Measurements from ENCODE around the gene EMC6. TPM values are rescaled to one million over a fixed set of nuclear protein-coding genes. Genes with fewer than 3 reads are reported as not detected.
A peak's percentile ranks its signal among the peaks of the same experiment; 100 is the strongest.

Gene EMC6
- total RNA-seq, 1 donor from 2014 or later = 57.0 TPM

DNA sequence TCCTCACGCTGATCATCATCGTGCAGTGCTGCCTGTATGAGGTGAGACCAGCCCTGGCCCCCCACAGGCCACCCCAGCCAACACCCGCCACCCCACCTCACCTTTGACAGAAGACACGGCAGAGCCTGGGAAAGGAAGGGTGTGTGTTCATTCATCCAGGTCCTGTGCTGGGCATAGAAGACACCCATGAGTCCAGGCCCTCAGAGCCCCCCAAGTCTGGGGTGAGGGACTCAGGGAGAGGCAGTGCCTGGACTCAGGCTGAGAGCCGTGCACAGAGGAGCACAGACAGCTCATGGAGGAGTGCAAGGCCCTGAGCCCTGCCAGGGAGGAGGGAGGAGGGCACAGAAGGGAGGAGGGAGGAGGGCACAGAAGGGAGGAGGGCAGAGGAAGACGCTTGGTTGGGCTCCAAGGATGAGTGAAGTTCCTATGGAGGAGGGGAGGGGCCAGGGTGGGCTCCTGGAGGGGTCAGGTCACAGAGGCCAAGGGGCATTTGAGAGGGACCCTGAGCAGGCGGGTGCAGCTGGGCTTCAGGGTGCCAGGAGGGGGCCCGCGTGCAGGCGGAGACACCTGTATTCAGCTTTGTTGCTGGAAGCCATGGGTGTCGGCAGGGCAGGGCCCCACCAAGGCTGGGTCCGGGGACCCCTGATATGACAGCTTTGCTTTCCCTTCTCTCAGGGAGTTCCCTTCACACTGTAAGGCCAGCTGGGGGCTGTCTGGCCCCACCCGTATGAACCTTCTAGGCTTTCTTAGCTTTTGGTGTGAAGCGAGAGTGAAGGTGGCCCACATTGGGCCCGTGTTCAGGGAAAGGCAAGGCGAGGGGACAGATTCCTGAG lies 11.6 kb upstream of the EMC6 start:
- Histone ChIP-seq H3K36me3 (peaks cover 5% of the 10 kb centered on the region), H3K27me3 (ENCODE audit: low read depth) (no peaks in the 10 kb centered on the region), H3K4me3 (no peak overlapping the region), H3K27ac (replicated peaks) (no peak overlapping the region), H3K4me1 (peaks cover 40% of the 10 kb centered on the region), H3K9me3 (replicated peaks) (no peaks in the 10 kb centered on the region)
- DNase-seq = no peak
- TF ChIP-seq, protein P1, sequence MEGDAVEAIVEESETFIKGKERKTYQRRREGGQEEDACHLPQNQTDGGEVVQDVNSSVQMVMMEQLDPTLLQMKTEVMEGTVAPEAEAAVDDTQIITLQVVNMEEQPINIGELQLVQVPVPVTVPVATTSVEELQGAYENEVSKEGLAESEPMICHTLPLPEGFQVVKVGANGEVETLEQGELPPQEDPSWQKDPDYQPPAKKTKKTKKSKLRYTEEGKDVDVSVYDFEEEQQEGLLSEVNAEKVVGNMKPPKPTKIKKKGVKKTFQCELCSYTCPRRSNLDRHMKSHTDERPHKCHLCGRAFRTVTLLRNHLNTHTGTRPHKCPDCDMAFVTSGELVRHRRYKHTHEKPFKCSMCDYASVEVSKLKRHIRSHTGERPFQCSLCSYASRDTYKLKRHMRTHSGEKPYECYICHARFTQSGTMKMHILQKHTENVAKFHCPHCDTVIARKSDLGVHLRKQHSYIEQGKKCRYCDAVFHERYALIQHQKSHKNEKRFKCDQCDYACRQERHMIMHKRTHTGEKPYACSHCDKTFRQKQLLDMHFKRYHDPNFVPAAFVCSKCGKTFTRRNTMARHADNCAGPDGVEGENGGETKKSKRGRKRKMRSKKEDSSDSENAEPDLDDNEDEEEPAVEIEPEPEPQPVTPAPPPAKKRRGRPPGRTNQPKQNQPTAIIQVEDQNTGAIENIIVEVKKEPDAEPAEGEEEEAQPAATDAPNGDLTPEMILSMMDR (IDR thresholded peaks at IDR 0.05; ENCODE audit: borderline replicate concordance) = no peak
- intact Hi-C loops (cut with micrococcal nuclease) = no loop called here

DNA sequence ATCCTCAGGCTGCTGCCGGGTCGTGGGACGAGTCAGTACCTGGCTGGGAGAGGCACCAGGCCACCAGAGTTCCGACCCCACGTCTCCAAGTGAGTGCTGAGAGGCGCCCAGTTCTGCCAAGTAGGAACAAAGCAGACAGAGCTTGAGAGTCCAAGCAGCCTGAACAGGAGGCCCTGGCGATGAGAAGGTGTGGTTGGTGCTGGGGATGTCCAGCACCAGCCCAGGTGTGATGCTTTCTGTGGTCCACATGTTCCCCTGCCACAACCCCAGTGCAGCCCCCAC lies 11.1 kb upstream of the EMC6 start:
- Histone ChIP-seq H3K27me3 (ENCODE audit: low read depth) (no peaks in the 10 kb centered on the region), H3K9me3 (replicated peaks) (no peaks in the 10 kb centered on the region), H3K27ac (replicated peaks) (no peak overlapping the region), H3K4me1 (peaks cover 40% of the 10 kb centered on the region), H3K36me3 (peaks cover 11% of the 10 kb centered on the region), H3K4me3 (no peak overlapping the region)
- no peak for DNase-seq
- intact Hi-C loops (cut with micrococcal nuclease) = no loop called here
- TF ChIP-seq, protein P1 (IDR thresholded peaks at IDR 0.05; ENCODE audit: borderline replicate concordance) = no peak

DNA sequence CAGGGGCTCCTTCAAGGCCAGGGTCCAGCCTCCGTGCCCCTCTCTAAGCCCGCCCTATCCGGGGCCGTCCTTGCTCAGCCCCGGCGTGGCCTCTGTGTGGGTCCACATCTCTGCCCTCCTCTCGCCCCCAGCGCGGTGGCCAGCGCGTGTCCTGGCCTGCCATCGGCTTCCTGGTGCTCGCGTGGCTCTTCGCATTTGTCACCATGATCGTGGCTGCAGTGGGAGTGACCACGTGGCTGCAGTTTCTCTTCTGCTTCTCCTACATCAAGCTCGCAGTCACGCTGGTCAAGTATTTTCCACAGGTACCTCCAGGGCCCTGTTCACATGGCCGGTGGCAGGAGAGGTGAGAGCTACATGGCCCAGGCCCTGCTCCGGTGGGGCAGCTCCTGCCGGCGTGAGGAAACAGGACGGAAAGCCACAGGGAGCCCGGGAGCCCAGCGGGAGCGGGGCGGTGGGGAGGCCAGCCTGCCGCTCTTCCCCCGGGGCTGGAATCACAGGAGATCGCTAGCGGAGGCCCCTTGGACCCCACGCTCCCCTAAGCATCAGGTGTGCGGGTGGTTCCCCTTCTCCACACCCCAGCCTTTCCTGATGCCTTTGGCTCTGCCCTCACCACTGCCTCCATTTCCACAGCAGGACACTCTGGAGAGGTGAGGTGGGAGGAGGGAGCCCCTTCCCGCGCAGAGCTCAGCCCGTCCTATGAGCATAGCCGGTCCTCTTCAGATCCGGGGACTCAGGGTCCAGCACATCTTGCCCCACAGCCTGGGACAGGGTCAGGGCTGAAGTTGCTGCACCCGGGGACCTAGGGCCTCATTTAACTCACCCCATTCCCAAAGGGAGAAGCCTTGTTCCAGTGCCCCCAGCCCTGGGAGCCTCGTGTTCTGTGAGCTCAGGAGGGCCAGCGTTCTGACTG lies 10.5 kb upstream of the EMC6 start:
- Histone ChIP-seq H3K27ac (replicated peaks) (peak overlapping the region; percentile 87), H3K4me3 (no peak overlapping the region), H3K27me3 (ENCODE audit: low read depth) (no peaks in the 10 kb centered on the region), H3K4me1 (peaks cover 40% of the 10 kb centered on the region), H3K36me3 (peaks cover 17% of the 10 kb centered on the region), H3K9me3 (replicated peaks) (no peaks in the 10 kb centered on the region)
- TF ChIP-seq, protein P1 (IDR thresholded peaks at IDR 0.05; ENCODE audit: borderline replicate concordance) = no peak
- intact Hi-C loops (cut with micrococcal nuclease) = no loop called here
- no peak for DNase-seq

DNA sequence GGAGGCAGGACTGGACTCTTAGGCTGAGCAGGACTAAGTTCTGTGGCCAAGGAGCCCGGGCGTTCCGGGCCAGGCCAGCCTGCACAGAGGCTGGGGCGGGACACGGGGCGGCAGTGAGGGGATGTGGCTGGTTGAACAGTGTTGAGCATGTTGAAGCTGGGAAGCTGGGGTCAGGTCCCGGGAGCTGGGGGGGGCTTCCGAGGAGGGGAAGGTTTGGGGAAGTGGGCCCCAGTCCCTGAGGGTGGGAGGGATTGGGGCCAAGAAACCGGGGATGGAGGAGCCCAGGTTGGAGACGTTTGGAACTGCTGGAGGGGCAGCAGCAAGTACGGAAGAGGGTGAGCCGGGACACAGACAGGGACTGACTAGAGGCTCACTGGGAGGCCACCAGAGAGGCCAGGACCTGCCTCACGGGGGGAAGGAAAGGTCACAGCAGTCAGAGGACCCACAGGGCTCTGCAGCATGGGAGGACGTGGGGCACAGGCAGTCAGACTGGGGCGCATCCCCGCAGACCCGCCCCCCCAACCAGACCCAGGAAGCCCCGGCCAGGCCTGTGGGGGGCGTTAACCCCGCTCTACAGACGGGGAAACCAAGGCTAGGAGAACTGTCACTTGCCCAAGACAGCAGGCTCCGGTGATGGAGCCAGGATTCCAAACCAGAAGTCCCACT lies 9.7 kb upstream of the EMC6 start:
- no peaks in the 10 kb centered on the region for H3K27me3 ChIP-seq (ENCODE audit: low read depth)
- TF ChIP-seq, protein P1 (IDR thresholded peaks at IDR 0.05; ENCODE audit: borderline replicate concordance) = no peak
- intact Hi-C loops (cut with micrococcal nuclease) = no loop called here
- H3K9me3 ChIP-seq (replicated peaks) = no peaks in the 10 kb centered on the region
- peak overlapping the region; percentile 87 for H3K27ac ChIP-seq (replicated peaks)
- H3K4me3 ChIP-seq = no peak overlapping the region
- H3K36me3 ChIP-seq = peaks cover 24% of the 10 kb centered on the region
- peaks cover 40% of the 10 kb centered on the region for H3K4me1 ChIP-seq
- no peak for DNase-seq

DNA sequence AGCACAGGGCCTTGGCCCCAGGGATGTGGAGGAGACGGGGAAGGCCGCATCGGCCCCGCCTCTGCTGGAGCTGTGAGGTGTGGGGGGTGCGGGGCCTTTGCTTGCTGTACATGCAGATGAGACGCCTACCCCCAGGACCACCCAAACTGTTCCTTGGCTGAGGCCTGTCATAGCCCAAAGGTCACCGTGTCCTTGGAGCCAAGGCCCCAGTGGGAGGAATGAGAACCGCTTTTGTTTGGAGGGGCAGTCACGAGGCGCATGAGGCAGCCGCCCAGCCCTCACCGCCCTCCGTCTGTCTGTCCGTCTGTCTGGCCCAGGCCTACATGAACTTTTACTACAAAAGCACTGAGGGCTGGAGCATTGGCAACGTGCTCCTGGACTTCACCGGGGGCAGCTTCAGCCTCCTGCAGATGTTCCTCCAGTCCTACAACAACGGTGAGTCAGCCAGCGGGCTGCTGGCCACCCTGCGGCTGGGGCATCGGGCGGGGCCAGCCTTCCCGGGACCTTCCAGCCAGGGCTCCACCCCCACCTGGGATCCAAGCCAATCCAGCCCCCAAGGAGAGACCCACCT lies 9.0 kb upstream of the EMC6 start:
- Histone ChIP-seq H3K9me3 (replicated peaks) (no peaks in the 10 kb centered on the region), H3K4me1 (peaks cover 47% of the 10 kb centered on the region), H3K4me3 (no peak overlapping the region), H3K36me3 (peaks cover 32% of the 10 kb centered on the region), H3K27ac (replicated peaks) (peak overlapping the region; percentile 87), H3K27me3 (ENCODE audit: low read depth) (no peaks in the 10 kb centered on the region)
- intact Hi-C loops (cut with micrococcal nuclease) = no loop called here
- TF ChIP-seq, protein P1 (IDR thresholded peaks at IDR 0.05; ENCODE audit: borderline replicate concordance) = no peak
- peak; percentile 66 for DNase-seq

Measured in left ventricle myocardium inferior (tissue), 1 donor.